HEK293 (cell line): Measurements from ENCODE around the gene KLHL6.
"Not testable (repeated sequence)": the region's sequence is repeated elsewhere in the genome, so short reads cannot be mapped to it uniquely, and the experiment has no call there.

Source experiments
- CTCF ChIA-PET: fragments of 350-600 bp; formaldehyde crosslinking; extraction: SDS; loops from one replicate; lab custom pipeline; 2021; ENCODE audit warnings: antibody characterized with exemption; lab: Yijun Ruan, JAX
- POLR2A ChIA-PET: fragments of 300-600 bp; formaldehyde crosslinking; extraction: SDS; loops from one replicate; lab custom pipeline; 2020; ENCODE audit warnings: antibody characterized with exemption, inconsistent platforms; lab: Yijun Ruan, JAX
- H3K27ac ChIP-seq: fragments of 200-500 bp; sonication (Bioruptor generic); 2 replicates; pipeline ENCODE4 v1.5.1; 2014; ENCODE audit warnings: low read depth, low read length, control low read depth, inconsistent platforms; ENCODE audit errors: extremely low read depth
- H3K36me3 ChIP-seq, 2 experiments: fragments of 200-500 bp in 1 of 2; sonication (Bioruptor generic) in 1 of 2; 1 replicate in 1 of 2; 2 replicates in 1 of 2; pipeline ENCODE4 v1.5.1; 2014 to 2017; ENCODE audit warnings: inconsistent platforms in 2 of 2, low read length in 2 of 2; ENCODE audit not compliant: control insufficient read depth in 2 of 2, insufficient read depth in 1 of 2
- H3K4me1 ChIP-seq: fragments of 200-500 bp; sonication (Bioruptor generic); 2 replicates; pipeline ENCODE4 v1.5.1; 2014; ENCODE audit warnings: mild to moderate bottlenecking, low read length, inconsistent platforms; ENCODE audit not compliant: control insufficient read depth, insufficient read depth
- H3K4me3 ChIP-seq: 2 replicates; pipeline ENCODE4 v1.5.1; 2011; ENCODE audit warnings: low read depth, mild to moderate bottlenecking, control low read depth, low read length, moderate library complexity
- H3K9me3 ChIP-seq: fragments of 200-500 bp; sonication (Bioruptor generic); 2 replicates; pipeline ENCODE4 v1.5.1; 2014; ENCODE audit warnings: low read depth, low read length, inconsistent platforms; ENCODE audit not compliant: control insufficient read depth, insufficient read depth
- MZF1 ChIP-seq: fragments of 450-650 bp; formaldehyde crosslinking; IDR thresholded peaks from 2 replicates; pipeline ENCODE4 v1.5.1; 2017; ENCODE audit warnings: missing biosample characterization, missing genetic modification characterization, borderline replicate concordance
- WT1 ChIP-seq: fragments of 450-650 bp; formaldehyde crosslinking; IDR thresholded peaks from 2 replicates; pipeline ENCODE4 v1.5.1; 2016; ENCODE audit warnings: missing biosample characterization, missing genetic modification characterization
- ZBTB7A ChIP-seq: fragments of 450-650 bp; formaldehyde crosslinking; IDR thresholded peaks from 2 replicates; pipeline ENCODE4 v1.5.1; 2016; ENCODE audit warnings: low read depth, missing biosample characterization, missing genetic modification characterization
- ZFP41 ChIP-seq: fragments of 450-650 bp; formaldehyde crosslinking; IDR thresholded peaks from 2 replicates; pipeline ENCODE4 v1.5.1; 2016; ENCODE audit warnings: missing biosample characterization, missing genetic modification characterization, borderline replicate concordance
- ZNF114 ChIP-seq: fragments of 450-650 bp; formaldehyde crosslinking; IDR thresholded peaks from 2 replicates; pipeline ENCODE4 v1.5.0; 2017; ENCODE audit warnings: missing biosample characterization, missing genetic modification characterization
- ZNF121 ChIP-seq: fragments of 450-650 bp; formaldehyde crosslinking; IDR thresholded peaks from 2 replicates; pipeline ENCODE4 v1.5.1; 2016; ENCODE audit warnings: missing biosample characterization, missing genetic modification characterization
- ZNF157 ChIP-seq: fragments of 450-650 bp; formaldehyde crosslinking; IDR thresholded peaks from 2 replicates; pipeline ENCODE4 v1.5.1; 2016; ENCODE audit warnings: missing biosample characterization, missing genetic modification characterization
- ZNF169 ChIP-seq: fragments of 450-650 bp; formaldehyde crosslinking; IDR thresholded peaks from 2 replicates; pipeline ENCODE4 v1.5.1; 2016; ENCODE audit warnings: missing biosample characterization, missing genetic modification characterization
- ZNF223 ChIP-seq: fragments of 450-650 bp; formaldehyde crosslinking; IDR thresholded peaks from 2 replicates; pipeline ENCODE4 v1.5.1; 2016; ENCODE audit warnings: missing biosample characterization, missing genetic modification characterization
- ZNF529 ChIP-seq: fragments of 450-650 bp; formaldehyde crosslinking; IDR thresholded peaks from 2 replicates; pipeline ENCODE4 v1.5.1; 2017; ENCODE audit warnings: missing genetic modification characterization, missing biosample characterization; ENCODE audit not compliant: insufficient replicate concordance
- ZSCAN23 ChIP-seq: fragments of 450-650 bp; formaldehyde crosslinking; IDR thresholded peaks from 2 replicates; pipeline ENCODE4 v1.5.1; 2016; ENCODE audit warnings: missing biosample characterization, missing genetic modification characterization
- ZXDB ChIP-seq: fragments of 450-650 bp; formaldehyde crosslinking; IDR thresholded peaks from 2 replicates; pipeline ENCODE4 v1.5.1; 2016; ENCODE audit warnings: missing biosample characterization, missing genetic modification characterization
- TF ChIP-seq, protein P1 (sequence below): fragments of 450-650 bp; formaldehyde crosslinking; IDR thresholded peaks from 2 replicates; pipeline ENCODE4 v1.5.1; 2016; ENCODE audit warnings: missing biosample characterization, missing genetic modification characterization, borderline replicate concordance
- TF ChIP-seq, protein P2 (sequence below): fragments of 450-650 bp; formaldehyde crosslinking; IDR thresholded peaks from 2 replicates; pipeline ENCODE4 v1.5.1; 2016; ENCODE audit warnings: missing biosample characterization, missing genetic modification characterization, borderline replicate concordance
- TF ChIP-seq, protein P3 (sequence below): fragments of 450-650 bp; formaldehyde crosslinking; IDR thresholded peaks from 2 replicates; pipeline ENCODE4 v1.5.1; 2016; ENCODE audit warnings: missing biosample characterization, missing genetic modification characterization

KLHL6 gene

DNA sequence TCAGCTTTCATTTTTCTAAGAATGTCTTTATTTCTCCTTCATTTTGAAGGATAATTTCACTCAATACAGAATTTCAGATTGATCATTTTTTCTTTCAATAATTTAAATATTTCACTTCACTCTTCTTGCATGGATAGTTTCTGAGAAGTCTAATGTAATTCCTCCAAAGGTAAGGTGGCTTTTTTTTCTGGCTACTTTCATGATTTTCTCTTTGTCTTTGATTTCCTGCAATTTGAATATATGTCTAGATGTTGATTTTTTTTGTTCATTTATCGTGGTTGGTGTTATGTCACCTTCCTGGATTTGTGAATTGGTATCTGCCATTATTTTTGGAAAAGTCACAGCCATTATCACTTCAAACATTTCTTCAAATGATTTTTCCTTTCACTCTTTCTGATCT lies 112.5 kb downstream of the KLHL6 start:
- POLR2A ChIA-PET: no interaction called here
- no peaks in the 10 kb centered on the region for H3K4me1 ChIP-seq
- no peak overlapping the region for H3K4me3 ChIP-seq
- no peak overlapping the region for H3K27ac ChIP-seq
- TF ChIP-seq, protein P1, sequence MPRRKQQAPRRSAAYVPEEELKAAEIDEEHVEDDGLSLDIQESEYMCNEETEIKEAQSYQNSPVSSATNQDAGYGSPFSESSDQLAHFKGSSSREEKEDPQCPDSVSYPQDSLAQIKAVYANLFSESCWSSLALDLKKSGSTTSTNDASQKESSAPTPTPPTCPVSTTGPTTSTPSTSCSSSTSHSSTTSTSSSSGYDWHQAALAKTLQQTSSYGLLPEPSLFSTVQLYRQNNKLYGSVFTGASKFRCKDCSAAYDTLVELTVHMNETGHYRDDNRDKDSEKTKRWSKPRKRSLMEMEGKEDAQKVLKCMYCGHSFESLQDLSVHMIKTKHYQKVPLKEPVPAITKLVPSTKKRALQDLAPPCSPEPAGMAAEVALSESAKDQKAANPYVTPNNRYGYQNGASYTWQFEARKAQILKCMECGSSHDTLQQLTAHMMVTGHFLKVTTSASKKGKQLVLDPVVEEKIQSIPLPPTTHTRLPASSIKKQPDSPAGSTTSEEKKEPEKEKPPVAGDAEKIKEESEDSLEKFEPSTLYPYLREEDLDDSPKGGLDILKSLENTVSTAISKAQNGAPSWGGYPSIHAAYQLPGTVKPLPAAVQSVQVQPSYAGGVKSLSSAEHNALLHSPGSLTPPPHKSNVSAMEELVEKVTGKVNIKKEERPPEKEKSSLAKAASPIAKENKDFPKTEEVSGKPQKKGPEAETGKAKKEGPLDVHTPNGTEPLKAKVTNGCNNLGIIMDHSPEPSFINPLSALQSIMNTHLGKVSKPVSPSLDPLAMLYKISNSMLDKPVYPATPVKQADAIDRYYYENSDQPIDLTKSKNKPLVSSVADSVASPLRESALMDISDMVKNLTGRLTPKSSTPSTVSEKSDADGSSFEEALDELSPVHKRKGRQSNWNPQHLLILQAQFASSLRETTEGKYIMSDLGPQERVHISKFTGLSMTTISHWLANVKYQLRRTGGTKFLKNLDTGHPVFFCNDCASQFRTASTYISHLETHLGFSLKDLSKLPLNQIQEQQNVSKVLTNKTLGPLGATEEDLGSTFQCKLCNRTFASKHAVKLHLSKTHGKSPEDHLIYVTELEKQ (tag by site-specific recombination): no peak
- no peak for TF ChIP-seq ZNF529 (tag by site-specific recombination)
- TF ChIP-seq, protein P2, sequence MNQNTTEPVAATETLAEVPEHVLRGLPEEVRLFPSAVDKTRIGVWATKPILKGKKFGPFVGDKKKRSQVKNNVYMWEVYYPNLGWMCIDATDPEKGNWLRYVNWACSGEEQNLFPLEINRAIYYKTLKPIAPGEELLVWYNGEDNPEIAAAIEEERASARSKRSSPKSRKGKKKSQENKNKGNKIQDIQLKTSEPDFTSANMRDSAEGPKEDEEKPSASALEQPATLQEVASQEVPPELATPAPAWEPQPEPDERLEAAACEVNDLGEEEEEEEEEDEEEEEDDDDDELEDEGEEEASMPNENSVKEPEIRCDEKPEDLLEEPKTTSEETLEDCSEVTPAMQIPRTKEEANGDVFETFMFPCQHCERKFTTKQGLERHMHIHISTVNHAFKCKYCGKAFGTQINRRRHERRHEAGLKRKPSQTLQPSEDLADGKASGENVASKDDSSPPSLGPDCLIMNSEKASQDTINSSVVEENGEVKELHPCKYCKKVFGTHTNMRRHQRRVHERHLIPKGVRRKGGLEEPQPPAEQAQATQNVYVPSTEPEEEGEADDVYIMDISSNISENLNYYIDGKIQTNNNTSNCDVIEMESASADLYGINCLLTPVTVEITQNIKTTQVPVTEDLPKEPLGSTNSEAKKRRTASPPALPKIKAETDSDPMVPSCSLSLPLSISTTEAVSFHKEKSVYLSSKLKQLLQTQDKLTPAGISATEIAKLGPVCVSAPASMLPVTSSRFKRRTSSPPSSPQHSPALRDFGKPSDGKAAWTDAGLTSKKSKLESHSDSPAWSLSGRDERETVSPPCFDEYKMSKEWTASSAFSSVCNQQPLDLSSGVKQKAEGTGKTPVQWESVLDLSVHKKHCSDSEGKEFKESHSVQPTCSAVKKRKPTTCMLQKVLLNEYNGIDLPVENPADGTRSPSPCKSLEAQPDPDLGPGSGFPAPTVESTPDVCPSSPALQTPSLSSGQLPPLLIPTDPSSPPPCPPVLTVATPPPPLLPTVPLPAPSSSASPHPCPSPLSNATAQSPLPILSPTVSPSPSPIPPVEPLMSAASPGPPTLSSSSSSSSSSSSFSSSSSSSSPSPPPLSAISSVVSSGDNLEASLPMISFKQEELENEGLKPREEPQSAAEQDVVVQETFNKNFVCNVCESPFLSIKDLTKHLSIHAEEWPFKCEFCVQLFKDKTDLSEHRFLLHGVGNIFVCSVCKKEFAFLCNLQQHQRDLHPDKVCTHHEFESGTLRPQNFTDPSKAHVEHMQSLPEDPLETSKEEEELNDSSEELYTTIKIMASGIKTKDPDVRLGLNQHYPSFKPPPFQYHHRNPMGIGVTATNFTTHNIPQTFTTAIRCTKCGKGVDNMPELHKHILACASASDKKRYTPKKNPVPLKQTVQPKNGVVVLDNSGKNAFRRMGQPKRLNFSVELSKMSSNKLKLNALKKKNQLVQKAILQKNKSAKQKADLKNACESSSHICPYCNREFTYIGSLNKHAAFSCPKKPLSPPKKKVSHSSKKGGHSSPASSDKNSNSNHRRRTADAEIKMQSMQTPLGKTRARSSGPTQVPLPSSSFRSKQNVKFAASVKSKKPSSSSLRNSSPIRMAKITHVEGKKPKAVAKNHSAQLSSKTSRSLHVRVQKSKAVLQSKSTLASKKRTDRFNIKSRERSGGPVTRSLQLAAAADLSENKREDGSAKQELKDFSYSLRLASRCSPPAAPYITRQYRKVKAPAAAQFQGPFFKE (tag by site-specific recombination): no peak
- TF ChIP-seq ZFP41: no peak
- TF ChIP-seq, protein P3, sequence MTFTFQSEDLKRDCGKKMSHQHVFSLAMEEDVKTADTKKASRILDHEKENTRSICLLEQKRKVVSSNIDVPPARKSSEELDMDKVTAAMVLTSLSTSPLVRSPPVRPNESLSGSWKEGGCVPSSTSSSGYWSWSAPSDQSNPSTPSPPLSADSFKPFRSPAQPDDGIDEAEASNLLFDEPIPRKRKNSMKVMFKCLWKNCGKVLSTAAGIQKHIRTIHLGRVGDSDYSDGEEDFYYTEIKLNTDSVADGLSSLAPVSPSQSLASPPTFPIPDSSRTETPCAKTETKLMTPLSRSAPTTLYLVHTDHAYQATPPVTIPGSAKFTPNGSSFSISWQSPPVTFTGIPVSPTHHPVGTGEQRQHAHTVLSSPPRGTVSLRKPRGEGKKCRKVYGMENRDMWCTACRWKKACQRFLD (tag by site-specific recombination): no peak
- no peak for TF ChIP-seq ZNF223
- TF ChIP-seq ZNF157 (tag by site-specific recombination): no peak
- TF ChIP-seq ZBTB7A (tag by site-specific recombination): no peak
- no peak for TF ChIP-seq ZSCAN23 (tag by site-specific recombination)
- no peak for TF ChIP-seq ZNF121 (tag by site-specific recombination)
- no peak for TF ChIP-seq ZXDB (tag by site-specific recombination)
- no peak for TF ChIP-seq ZNF169 (tag by site-specific recombination)
- no peak for TF ChIP-seq WT1 (tag by site-specific recombination)
- TF ChIP-seq MZF1 (tag by site-specific recombination): no peak
- no peak for TF ChIP-seq ZNF114 (tag by site-specific recombination)
- CTCF ChIA-PET: interaction anchor here (0.6 kb wide), 1 partner anchor 258 kb away, joined by 3 read pairs; no protein-coding TSS in a partner anchor
- no peaks in the 10 kb centered on the region for H3K36me3 ChIP-seq
- H3K9me3 ChIP-seq: no peaks in the 10 kb centered on the region

DNA sequence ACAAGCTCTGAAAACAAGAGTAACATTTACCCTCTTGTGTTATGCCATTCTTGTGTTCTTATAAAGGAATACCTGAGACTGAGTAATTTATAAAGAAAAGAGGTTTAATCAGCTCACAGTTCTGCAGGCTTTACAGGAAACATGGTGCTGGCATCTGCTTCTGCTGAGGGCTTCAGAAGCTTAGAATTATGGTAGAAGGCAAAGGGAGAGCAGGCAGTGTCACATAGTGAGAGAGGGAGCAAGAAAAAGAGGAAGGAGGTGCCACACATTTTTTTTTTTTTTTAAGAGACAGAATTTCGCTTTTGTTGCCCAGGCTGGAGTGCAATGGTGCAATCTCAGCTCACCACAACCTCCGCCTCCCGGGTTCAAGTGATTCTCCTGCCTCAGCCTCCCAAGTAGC lies 115.0 kb downstream of the KLHL6 start:
- not testable (repeated sequence) for H3K4me1 ChIP-seq, H3K36me3 ChIP-seq, H3K4me3 ChIP-seq, H3K27ac ChIP-seq, H3K9me3 ChIP-seq
- ChIA-PET CTCF (interaction anchor here (0.7 kb wide), 1 partner anchor 16 kb away, joined by 3 read pairs; no protein-coding TSS in a partner anchor), POLR2A (interaction anchor here (1.1 kb wide), 1 partner anchor 12 kb away, joined by 6 read pairs; the partner anchor contains the start of gene MCF2L2)
